Suprapubic skin (tissue), 4 donors: ENCODE data around the gene GKAP1. TPM values are rescaled to one million over a fixed set of nuclear protein-coding genes. Genes with fewer than 3 reads are reported as not detected.

Source experiments
- DNase-seq, 2 donors: peaks; one replicate each; pipeline ENCODE4 v3.0.0-alpha.2; 2019; ENCODE audit warnings: low spot score in 2 of 2
- H3K27ac ChIP-seq: fragments of 200-600 bp; sonication (generic); one replicate; pipeline ENCODE4 v1.5.1; 2019
- H3K27me3 ChIP-seq: fragments of 200-600 bp; sonication (generic); one replicate; pipeline ENCODE4 v1.5.1; 2019
- H3K36me3 ChIP-seq: fragments of 200-600 bp; sonication (generic); one replicate; pipeline ENCODE4 v1.5.1; 2019
- H3K4me1 ChIP-seq: fragments of 200-600 bp; sonication (generic); one replicate; pipeline ENCODE4 v1.5.1; 2019
- H3K4me3 ChIP-seq: fragments of 200-600 bp; sonication (generic); one replicate; pipeline ENCODE4 v1.5.1; 2019; ENCODE audit warnings: mild to moderate bottlenecking
- H3K9me3 ChIP-seq: fragments of 200-600 bp; sonication (generic); one replicate; pipeline ENCODE4 v1.5.1; 2019
- CTCF ChIP-seq, 2 donors: fragments of 200-600 bp in 1 of 2; fragments of 450-650 bp in 1 of 2; sonication (generic) in 1 of 2; IDR thresholded peaks; one replicate each; pipeline ENCODE4 v1.5.1; 2016 to 2019; ENCODE audit warnings: antibody characterized with exemption in 2 of 2, mild to moderate bottlenecking in 1 of 2, moderate library complexity in 1 of 2
- EP300 ChIP-seq: sonication (generic); formaldehyde crosslinking; IDR thresholded peaks from one replicate; pipeline ENCODE4 v1.6.1; 2017; ENCODE audit warnings: antibody characterized with exemption
- POLR2A ChIP-seq, 2 donors: fragments of 450-650 bp; IDR thresholded peaks; one replicate each; pipeline ENCODE4 v1.6.1; 2017; ENCODE audit warnings: antibody characterized with exemption in 2 of 2, mild to moderate bottlenecking in 2 of 2, moderate library complexity in 2 of 2
- POLR2AphosphoS5 ChIP-seq, 3 donors: sonication (generic); formaldehyde crosslinking; IDR thresholded peaks; one replicate each; pipeline ENCODE4 v1.6.1; 2017; ENCODE audit warnings: antibody characterized with exemption in 3 of 3
- WGBS: methylation state at CpG from one replicate; pipeline ENCODE4 v1.1.5; 2018; 5-methylcytosine and 5-hydroxymethylcytosine counted together
- total RNA-seq, 4 donors: library from RNA; depleted of rRNA; stranded (reverse); fragments of >200 nt; gene quantifications; one replicate each; pipeline ENCODE4 v1.1.0, GENCODE V29; 2016

The GKAP1 gene
- total RNA-seq, 4 donors from 2014 or later = 1.1 to 6.3 (median 4.4) TPM

- no peaks in the 10 kb centered on the region for H3K27me3 ChIP-seq
- no peaks in the 10 kb centered on the region for H3K4me1 ChIP-seq
- H3K36me3 ChIP-seq = no peaks in the 10 kb centered on the region
- no peak for TF ChIP-seq POLR2A (IDR thresholded peaks at IDR 0.05)
- TF ChIP-seq CTCF (IDR thresholded peaks at IDR 0.05) = no peak
- no peak for TF ChIP-seq EP300
- no peaks in the 10 kb centered on the region for H3K9me3 ChIP-seq
- H3K4me3 ChIP-seq = no peak overlapping the region
- H3K27ac ChIP-seq = no peak overlapping the region
- DNase-seq = no peak
These were observed 93.1 kb downstream of the GKAP1 start for GRCh38 chr9:83724436-83724835.

GRCh38 chr9:83722726-83723495, 94.7 kb downstream of the GKAP1 start:
- Histone ChIP-seq H3K27ac (no peak overlapping the region), H3K9me3 (no peaks in the 10 kb centered on the region), H3K4me3 (no peak overlapping the region), H3K27me3 (no peaks in the 10 kb centered on the region), H3K36me3 (no peaks in the 10 kb centered on the region), H3K4me1 (no peaks in the 10 kb centered on the region)
- 69% methylated on average over 2 of the region's 2 CpGs for WGBS
- TF ChIP-seq POLR2A (IDR thresholded peaks at IDR 0.05) = no peak
- TF ChIP-seq CTCF (IDR thresholded peaks at IDR 0.05) = no peak
- no peak for TF ChIP-seq POLR2AphosphoS5 (IDR thresholded peaks at IDR 0.05)
- no peak for DNase-seq

GRCh38 chr9:83721509-83721908, 96.1 kb downstream of the GKAP1 start:
- Histone ChIP-seq H3K9me3 (no peaks in the 10 kb centered on the region), H3K36me3 (no peaks in the 10 kb centered on the region), H3K27me3 (no peaks in the 10 kb centered on the region), H3K4me1 (no peaks in the 10 kb centered on the region), H3K4me3 (no peak overlapping the region), H3K27ac (no peak overlapping the region)
- TF ChIP-seq EP300 (no peak), CTCF (IDR thresholded peaks at IDR 0.05) (no peak), POLR2A (IDR thresholded peaks at IDR 0.05) (no peak), POLR2AphosphoS5 (IDR thresholded peaks at IDR 0.05) (no peak)
- no peak for DNase-seq

GRCh38 chr9:83715794-83716193, 101.8 kb downstream of the GKAP1 start:
- Histone ChIP-seq H3K36me3 (no peaks in the 10 kb centered on the region), H3K27ac (no peak overlapping the region), H3K4me1 (no peaks in the 10 kb centered on the region), H3K4me3 (no peak overlapping the region), H3K27me3 (no peaks in the 10 kb centered on the region), H3K9me3 (no peaks in the 10 kb centered on the region)
- no peak for DNase-seq
- no peak for TF ChIP-seq EP300
- TF ChIP-seq CTCF (IDR thresholded peaks at IDR 0.05) = no peak
- TF ChIP-seq POLR2AphosphoS5 (IDR thresholded peaks at IDR 0.05) = no peak
- TF ChIP-seq POLR2A (IDR thresholded peaks at IDR 0.05) = no peak

- H3K9me3 ChIP-seq = no peaks in the 10 kb centered on the region
- H3K4me1 ChIP-seq = no peaks in the 10 kb centered on the region
- H3K36me3 ChIP-seq = no peaks in the 10 kb centered on the region
- no peak overlapping the region for H3K4me3 ChIP-seq
- DNase-seq = no peak
- no peak for TF ChIP-seq CTCF (IDR thresholded peaks at IDR 0.05)
- TF ChIP-seq POLR2AphosphoS5 (IDR thresholded peaks at IDR 0.05) = no peak
- no peak for TF ChIP-seq EP300
- no peak for TF ChIP-seq POLR2A (IDR thresholded peaks at IDR 0.05)
- 90% methylated on average over 1 of the region's 1 CpG for WGBS
- H3K27me3 ChIP-seq = no peaks in the 10 kb centered on the region
- no peak overlapping the region for H3K27ac ChIP-seq
These were observed 102.3 kb downstream of the GKAP1 start for GRCh38 chr9:83715221-83715620.
